ENCODE results near the gene SRPX. TPM values are rescaled to one million over a fixed set of nuclear protein-coding genes. Genes with fewer than 3 reads are reported as not detected.
A peak's percentile ranks its signal among the peaks of the same experiment; 100 is the strongest.

Gene SRPX, protein sequence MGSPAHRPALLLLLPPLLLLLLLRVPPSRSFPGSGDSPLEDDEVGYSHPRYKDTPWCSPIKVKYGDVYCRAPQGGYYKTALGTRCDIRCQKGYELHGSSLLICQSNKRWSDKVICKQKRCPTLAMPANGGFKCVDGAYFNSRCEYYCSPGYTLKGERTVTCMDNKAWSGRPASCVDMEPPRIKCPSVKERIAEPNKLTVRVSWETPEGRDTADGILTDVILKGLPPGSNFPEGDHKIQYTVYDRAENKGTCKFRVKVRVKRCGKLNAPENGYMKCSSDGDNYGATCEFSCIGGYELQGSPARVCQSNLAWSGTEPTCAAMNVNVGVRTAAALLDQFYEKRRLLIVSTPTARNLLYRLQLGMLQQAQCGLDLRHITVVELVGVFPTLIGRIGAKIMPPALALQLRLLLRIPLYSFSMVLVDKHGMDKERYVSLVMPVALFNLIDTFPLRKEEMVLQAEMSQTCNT
- 6.8 TPM for total RNA-seq

DNA sequence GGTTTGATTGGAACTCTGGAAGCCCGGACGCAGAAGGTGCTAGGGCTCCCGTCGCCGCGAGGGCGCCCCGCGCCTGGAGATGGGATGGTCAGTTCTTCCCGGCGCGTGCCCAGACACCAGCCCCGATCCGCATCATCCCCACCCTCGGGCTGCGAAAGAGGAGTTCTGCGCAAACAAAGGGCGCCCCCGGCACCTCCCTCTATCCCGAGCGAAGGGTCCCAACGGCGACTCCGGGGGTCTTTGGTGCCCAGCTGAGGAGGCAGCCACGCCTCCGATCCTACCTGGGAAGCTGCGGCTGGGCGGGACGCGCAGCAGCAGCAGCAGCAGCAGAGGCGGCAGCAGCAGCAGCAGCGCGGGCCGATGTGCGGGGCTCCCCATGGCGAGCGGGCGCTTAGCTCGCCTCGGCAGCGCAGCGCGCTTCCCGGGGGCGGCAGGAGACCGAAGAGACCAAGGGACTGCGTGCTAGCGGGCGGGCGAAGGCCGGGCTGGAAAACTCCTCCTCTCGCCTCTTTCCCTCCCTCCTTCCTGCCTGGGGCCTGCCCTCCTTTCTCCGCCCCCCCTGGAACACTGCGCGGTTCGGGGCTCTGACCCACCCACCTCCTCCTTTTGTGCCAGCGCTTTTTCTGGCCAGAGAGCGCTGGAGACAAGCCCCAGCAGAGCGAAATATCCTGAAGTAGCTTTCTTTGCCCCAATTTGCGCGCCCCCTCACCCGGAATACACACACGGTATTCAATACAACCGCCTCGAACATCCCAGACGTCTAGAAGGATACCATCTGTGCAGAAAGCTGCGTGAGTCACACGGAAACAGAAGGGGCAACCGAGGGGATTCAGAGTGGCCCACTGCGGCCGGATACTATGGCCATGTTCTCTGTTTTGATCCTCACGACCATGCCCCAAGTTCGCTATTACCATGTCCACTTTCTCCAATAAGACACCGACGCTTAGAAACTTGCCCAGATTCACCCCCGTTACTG, at the start of gene SRPX:
SRPX (minus strand) TSS at position 457 of the 976 bp plus-strand sequence; CDS start at position 378, 79 bp downstream.
- peak; percentile 31 for ATAC-seq

DNA sequence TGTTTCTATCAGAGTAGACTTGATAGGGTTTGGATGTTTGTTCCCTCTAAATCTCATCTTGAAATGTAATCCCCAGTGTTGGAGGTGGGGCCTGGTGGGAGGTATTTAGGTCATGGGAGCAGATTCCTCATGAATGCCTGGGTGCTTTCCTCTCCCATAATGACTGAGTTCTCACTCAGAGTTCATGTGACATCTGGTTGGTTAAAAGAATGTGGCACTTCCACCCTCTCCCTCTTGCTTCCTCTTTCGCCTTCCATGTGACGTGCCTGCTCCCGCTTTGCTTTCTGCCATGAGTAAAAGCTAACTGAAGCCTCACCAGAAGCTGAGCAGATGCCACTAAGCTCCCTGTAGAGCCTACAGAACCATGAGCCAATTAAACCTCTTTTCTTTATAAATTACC, 47.3 kb upstream of the SRPX start:
- ATAC-seq = no peak

DNA sequence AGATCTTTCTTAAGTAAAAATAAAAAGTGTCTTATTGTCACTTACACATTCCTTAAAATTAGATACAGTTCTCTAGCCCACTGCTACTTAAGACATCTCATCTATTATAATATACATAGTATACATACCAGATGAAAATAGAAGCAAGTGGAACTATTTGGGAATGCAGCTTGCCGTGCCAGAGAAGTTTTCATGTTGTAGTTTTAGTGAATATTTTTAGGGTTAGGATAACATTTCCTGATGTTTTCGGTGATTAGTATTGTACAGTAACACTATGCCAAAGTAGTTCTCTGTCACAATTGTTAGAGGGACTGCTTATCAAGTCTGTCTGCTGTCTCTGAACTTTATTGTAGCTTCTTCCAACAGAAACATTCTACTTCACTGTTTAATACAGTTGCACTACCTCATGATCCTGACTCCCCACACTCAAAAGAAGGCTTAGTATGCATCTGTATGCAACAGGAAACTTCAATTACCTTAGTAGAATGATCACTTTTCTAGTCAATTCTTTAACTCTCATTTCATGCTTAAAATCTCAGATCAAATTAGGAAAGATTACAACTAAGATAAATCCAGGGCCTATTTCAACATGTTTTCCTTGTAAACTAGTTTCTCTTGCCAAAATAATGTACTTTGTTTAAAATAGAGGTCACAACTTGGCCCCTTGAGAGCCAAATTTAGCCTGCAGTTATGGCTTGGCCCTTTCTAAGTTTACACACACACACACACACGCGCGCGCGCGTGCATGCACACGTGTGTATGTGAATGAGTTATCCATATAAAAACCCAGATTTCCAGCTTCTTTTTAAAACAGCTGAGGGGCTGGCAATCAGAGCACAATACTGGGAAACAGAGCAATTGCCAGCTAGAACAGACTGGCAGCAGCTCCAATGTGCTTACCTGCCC, 42.3 kb upstream of the SRPX start:
- ATAC-seq = no peak

DNA sequence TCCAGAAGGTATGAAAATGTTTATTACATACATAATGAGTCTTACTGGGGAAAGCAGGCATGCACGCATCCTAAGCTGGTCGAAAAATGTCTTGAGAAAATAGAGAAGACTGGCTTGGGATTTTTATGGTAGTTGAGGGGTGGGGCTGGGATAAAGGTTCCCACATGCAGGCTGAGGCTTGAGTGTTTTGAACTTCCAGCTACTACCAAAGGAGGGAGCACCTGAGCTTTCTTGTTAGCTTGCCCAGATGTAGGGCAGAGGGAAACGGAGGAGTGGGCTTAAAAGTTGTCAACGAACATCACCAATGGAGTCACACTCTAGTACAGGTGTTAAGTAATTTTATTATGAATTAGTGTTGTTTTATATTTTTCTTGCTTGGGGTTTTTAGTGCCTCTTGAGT, 39.6 kb upstream of the SRPX start:
- ATAC-seq = no peak

DNA sequence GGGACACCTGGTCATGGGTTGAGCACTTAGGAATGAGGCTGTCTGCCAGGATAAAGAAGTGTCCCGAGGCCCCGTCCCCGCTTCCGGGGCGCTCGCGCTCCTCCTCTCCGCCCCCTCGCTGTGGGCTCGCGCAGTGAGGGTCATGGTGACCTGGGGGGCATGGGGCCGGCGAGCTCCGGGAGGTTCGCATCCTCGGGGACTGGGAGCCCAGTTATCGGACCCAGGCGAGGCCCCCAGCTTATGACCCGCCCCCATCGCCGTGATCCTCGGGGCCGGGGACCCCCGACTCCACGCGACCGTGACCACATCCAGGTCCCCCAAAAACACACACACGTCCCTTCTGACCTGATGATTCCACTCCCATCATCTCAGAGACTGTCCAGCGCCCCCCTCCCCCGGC, 35.3 kb upstream of the SRPX start:
- ATAC-seq = no peak

DNA sequence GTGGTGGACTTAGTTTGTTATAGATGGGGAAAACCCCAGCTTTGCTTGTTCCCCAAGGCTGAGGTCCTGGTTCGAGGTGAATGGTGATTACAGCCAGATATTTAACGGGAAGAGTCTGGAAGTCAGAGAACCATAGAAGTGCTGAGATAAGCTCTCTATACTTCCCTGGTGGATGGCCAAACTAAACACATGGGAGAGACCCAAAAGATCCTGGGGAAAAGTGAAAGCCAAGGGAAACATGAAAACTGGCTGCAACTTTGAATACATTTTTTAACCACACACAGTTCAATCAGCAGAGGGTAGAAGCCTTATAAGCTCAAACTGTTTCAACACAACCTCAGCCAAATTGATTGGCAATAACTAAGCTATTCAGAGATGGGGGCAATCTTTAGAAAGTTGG, 29.3 kb upstream of the SRPX start:
- ATAC-seq = no peak

DNA sequence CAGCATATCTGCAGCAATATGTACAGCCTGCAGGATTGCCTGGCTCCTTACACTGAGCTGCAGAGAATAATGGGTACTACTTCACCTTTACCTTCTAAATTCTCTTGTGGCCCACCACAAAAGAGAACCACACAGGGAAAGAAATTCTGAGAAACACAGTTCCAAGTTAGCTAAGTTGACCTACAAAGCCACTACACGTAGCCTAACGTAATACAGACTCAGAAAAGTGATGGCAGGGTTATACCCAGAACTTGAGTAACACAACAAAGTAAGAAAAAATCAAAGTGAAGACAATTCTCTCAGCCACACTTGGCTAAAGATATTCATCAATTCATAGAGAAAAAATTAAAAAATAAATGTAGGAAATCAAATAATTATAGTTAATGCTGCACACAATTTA, 26.4 kb upstream of the SRPX start:
- no peak for ATAC-seq

DNA sequence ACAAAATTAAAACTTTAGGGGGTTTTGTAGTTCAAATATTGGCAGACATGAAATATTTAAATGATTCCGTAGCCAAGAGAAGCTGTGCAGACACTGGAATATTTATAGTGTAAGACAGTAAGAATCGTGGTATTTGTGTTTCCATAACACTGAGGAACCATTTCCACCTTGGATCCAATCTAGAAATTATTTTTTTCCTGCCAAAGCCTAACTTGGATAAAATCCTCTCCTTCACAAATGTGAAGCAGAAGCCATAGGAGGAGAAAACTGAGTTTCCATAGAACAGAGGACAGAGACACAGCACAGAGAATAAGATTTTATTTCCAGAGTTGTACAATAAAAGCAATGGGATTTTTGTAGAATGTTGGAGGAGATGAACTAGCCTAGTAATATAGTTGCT, 19.9 kb upstream of the SRPX start:
- ATAC-seq = no peak

DNA sequence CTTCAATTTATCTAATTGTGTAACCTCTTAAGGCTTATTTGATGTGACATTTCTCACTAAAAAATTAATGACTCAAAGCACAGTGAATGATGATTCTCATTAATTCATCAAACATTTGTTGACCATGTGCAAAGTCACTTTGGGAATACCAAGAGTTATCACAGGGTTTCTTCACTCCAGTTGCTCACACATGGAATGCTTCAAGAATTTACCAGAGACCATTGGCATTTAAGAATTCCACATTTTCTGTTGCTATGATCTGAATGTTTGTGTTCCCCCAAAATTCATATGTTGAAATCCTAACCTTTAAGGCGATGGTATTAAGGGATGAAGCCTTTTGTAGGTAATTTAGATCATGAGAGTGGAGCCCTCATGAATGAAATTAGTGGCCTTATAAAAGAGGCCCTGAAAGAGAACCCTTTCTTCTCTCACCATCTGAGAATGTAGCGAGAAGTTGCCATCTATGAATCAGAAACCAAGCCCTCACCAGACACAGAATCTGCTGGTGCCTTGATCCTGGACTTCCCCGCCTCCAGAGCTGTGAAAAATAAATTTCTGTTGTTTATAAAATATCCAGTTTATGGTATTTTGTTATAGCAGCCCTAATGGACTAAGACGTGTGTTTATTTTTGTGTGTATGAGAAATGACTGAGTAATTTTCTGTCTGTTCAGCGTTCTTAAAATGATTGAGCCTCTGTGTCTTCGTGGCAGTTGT, 16.4 kb upstream of the SRPX start:
- ATAC-seq = no peak

DNA sequence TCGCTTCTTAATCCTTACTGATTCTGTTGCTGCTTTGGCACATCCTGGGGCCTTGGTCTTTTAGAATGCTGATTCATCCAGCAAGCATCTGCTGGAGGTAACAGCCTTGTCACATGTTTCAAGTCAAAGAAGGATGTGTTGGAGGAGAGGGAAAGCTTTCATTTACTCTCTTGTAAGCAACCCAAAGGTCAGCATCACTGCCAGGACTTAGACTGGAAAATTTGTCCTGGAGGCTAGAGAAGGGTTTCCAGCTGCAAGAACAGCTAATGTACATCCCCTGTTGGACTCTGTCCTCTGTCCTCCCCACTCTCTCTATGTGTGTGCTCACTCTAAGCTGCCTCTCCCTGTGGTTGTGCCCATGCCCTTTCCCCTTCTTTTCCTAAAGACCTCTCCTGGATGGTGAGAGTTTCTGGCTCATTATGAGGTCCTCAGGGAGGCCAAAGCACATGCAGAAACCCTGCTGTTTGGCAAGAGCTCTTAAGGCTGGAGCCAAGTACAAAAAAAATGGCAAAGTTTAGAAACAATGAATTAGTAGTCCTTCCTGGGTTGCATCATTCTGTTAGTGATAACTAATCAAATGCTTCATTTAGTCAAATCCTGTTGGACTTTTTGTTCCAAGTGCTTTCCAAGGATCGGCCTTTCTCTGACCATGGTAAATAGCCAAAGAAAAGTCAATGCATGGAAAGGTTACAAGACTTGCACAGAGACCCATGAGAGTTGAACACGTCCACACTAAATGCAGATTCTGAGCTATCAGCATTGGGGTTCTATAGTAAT, 13.4 kb upstream of the SRPX start:
- ATAC-seq = no peak

DNA sequence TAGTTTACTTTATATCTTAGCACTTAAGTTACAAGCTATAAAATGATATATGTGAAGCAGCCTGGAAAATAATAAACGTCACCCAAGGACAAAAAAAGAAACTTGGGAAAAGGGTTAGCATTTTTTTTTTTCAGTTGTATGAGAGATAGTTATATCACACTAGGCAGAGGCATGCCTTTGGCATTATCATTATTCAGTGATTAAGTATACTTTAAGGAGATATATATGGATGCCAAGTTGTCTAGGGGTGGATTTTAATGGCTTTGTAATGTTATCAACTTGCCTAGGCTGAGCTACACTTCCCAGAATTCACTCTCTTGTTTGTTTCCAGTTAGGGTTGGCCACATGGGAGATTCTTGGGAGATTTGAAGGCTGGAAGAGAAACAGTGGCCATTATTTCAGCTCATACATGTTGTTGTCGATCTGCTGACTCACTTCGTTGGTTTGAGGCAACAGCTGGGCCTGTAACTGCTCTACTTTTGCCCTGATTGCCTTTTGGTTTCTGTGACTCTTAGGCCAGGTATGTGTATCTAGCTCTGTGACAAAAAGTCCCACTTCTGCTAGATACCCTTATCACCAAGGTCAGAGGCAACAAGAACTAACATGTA, 11.5 kb upstream of the SRPX start:
- no peak for ATAC-seq

DNA sequence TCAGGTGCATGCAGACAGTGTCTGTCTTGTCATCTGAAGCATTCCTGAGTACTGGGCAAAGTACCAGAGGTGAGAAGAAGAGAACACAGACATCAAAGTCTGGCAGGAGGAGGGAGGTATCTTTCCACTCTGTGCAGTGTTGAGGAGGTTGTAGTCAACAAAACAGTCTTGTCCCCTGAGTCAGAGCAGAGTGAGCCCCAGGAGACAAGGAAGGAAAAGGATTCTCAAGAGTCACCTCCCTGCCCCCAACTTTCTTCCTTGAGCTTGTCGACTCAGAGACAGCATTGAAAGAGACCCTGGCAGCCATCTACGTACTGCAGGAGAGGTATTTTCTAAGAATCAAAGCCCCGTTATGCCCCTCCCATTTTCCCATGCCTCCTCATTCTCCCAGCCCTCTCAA, 4.4 kb upstream of the SRPX start:
- no peak for ATAC-seq

DNA sequence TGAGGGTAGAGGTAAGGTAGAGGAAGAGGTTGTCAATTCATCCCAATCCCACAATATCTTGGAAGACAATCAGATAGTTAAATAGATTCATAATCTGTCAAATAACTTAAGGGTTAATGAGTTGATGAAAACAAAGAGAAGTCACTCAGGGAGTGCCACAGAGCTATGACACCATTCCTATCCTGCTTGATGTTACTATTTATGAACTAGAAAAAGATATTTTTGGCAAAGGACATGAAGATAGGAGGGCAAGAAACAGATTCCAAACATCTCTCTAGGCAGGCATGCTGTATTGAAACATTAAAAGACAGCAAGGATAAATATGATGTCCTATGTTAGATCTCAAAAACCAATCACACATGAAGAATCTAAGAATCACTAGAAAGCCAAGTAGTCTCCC, 3.5 kb upstream of the SRPX start:
- ATAC-seq = no peak

DNA sequence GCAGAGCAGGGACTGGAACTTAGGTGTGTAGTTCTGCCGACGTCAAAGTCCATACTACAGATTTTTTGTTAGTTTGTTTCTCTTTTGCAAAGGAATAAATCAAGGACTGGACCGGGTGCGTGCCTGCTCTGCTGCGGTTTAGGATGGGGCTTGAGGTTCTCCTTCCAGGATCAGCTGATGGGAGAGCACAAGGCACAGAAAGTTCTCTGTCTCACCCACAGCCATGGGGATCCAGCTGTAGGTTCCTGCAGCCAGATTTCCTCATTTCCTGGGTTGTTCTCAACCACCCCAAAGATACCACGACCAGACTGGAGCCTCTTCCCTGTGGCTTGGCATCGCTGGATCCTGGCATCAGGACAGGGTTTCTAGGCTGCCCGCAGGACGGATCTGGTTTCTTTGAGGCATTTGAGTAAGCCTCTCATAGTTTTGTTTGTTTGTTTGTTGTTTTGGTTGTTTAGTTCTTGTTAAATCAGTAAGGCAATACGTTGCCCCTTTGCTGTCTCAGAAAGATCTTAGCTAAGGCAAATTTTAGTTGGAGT, 789 bp upstream of the SRPX start:
- no peak for ATAC-seq

DNA sequence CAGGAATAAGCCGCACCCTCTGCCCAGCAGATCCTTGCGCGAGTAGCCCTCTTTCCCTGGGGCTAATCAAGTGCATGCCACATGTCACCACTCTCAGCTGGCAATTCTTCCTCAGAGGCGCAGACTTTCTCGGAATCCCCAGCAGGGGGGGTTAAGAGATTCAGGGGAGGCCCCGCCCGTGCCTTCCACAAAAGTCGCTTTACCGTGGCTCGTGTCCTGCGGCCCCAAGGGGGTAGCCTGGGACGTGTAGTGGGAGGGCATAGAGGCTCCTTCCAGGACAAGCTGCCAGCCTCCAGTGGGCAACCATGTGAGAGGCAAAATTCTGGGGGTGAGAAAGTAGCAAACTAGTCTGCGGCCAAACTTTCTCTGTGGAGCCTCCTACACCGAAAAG, 652 bp downstream of the SRPX start:
- ATAC-seq = peak; percentile 26

DNA sequence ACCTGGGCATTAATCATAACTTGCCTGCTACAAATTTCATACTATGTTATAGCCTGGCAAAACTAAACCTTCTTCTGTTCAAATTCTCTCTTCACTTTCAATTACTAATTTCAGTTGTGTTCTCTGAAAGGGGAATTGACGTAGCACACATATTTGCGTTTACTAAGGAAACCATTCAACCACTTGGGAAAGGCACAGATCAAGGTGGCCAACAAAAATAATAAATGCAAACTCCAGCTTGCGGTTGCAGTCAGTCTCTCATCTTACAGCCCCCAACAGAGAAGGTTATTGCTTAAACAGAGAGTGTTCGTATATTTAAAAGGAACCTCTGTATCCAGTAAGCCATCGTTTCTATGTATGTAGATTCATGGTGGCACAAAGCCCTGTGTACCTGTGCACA, 4.0 kb downstream of the SRPX start:
- no peak for ATAC-seq

DNA sequence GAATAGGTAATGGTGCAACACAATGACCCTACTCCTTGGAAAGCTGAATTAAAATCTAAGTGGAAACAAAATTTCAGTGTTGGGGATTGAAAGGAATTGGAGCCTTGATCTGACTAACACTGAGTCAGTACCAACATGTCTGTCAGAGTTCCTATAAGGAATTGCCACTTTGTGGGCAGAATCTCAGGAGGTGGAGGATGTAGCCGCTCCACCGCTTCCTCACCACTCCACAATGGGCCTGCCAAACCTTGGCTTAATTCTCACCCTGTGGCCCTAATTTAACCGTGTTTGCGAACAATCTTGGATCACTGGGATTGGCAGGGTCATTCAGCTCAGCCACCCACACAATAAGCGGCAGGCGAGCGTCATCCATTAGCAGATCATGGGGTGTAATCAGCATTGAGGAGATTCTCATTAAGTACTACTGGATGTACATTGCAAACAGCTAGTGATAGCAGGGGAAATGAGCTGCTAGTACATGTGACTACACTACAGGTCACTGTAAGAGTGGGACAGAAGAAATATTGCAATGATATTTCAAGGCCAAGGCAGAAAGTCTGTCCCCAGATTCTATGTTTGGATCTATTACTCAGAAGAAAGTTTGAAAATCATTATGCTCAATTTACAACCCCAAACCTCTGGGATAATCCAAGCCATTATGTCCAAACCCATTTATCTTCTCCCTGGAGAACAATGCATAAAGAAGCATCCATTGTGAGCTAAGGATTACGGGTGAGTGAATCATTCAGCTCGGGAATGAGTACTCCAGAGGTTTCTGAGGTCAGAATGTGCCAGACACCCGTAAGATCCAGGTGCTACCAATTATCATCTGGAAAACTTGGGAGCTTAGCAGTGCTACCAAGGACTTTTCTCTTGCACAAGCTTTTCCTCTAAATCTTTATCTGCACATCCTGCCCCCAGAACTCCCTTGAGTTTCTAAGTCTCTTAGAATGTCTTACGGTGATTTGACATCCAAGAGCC, 5.8 kb downstream of the SRPX start:
- no peak for ATAC-seq

DNA sequence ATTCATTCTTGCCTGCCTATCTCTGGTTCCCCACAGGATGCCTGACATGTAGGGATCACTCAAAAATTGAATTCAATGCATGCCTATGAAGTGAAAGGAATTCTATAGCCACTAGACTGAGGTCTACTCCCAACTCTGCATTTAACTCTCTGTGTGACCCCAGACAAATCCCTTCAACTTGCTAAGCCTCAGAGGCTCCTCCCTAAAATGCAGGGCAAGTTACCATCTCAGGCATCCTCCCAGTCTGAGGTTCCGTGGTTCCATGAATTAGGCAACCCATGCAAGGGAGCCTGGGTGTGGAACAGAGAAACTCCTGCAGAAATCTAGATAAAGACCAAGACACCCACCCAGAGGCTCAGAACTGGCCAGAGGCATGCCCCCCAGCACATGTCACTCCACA, 6.6 kb downstream of the SRPX start:
- no peak for ATAC-seq

Measured in esophagus mucosa (tissue), 1 donor.